PC-3 (cell line): ENCODE results near the gene DNA2. TPM values are rescaled to one million over a fixed set of nuclear protein-coding genes. Genes with fewer than 3 reads are reported as not detected.

Experiments
- ATAC-seq: fragments of 200-7000 bp; cut with Tn5 transposase; 2 replicates; pipeline ENCODE4 v1.9.1; 2020; ENCODE audit warnings: mild to moderate bottlenecking, moderate library complexity
- BruUV-seq: library from RNA; stranded (reverse); fragments of 400-500 nt; replicated peaks from 2 replicates; lab custom pipeline; 2021; lab: Mats Ljungman, UMichigan
- CTCF ChIA-PET: fragments of 300-600 bp; sonication (Branson Sonifier 250); formaldehyde crosslinking; loops from one replicate; lab custom pipeline; 2022; ENCODE audit warnings: antibody characterized with exemption; lab: Charles Lee
- POLR2A ChIA-PET: fragments of 300-600 bp; sonication (Branson Sonifier 250); formaldehyde crosslinking; loops from one replicate; lab custom pipeline; 2022; ENCODE audit warnings: antibody characterized with exemption; ENCODE audit not compliant: unreplicated experiment; lab: Charles Lee
- DNase-seq: peaks from one replicate; pipeline ENCODE4 v3.0.0-alpha.2; 2015
- H2AFZ ChIP-seq: fragments of 300-600 bp; sonication (generic); 2 replicates; pipeline ENCODE4 v1.6.0; 2016; ENCODE audit warnings: antibody characterized with exemption, low read length
- H3F3A ChIP-seq: fragments of 300-600 bp; sonication (generic); one replicate; pipeline ENCODE4 v1.6.0; 2017; ENCODE audit warnings: antibody characterized with exemption, low read length, control low read depth, mild to moderate bottlenecking; ENCODE audit not compliant: unreplicated experiment
- H3K27ac ChIP-seq: fragments of 300-600 bp; sonication (generic); 2 replicates; pipeline ENCODE4 v1.5.1; 2016; ENCODE audit warnings: mild to moderate bottlenecking, low read length
- H3K27me3 ChIP-seq: fragments of 300-600 bp; sonication (generic); 2 replicates; pipeline ENCODE4 v1.6.1; 2016; ENCODE audit warnings: low read length, mixed read lengths
- H3K36me3 ChIP-seq: fragments of 300-600 bp; sonication (generic); 2 replicates; pipeline ENCODE4 v1.6.1; 2016; ENCODE audit warnings: low read depth, mixed run types, low read length, mixed read lengths
- H3K4me1 ChIP-seq: fragments of 300-600 bp; sonication (generic); 2 replicates; pipeline ENCODE4 v1.5.1; 2016; ENCODE audit warnings: low read length; ENCODE audit not compliant: insufficient read depth
- H3K4me2 ChIP-seq: fragments of 300-600 bp; sonication (generic); 2 replicates; pipeline ENCODE4 v1.6.0; 2016; ENCODE audit warnings: low read length
- H3K4me3 ChIP-seq: fragments of 300-600 bp; sonication (generic); 2 replicates; pipeline ENCODE4 v1.5.1; 2016; ENCODE audit warnings: mild to moderate bottlenecking, low read length, mixed read lengths
- H3K79me2 ChIP-seq: fragments of 300-600 bp; sonication (generic); 2 replicates; pipeline ENCODE4 v1.6.1; 2017; ENCODE audit warnings: low read length, mixed read lengths
- H3K9ac ChIP-seq: fragments of 300-600 bp; sonication (generic); 2 replicates; pipeline ENCODE4 v1.6.0; 2016; ENCODE audit warnings: mild to moderate bottlenecking, low read length
- H3K9me2 ChIP-seq: fragments of 300-600 bp; sonication (generic); replicated peaks from 2 replicates; pipeline ENCODE4 v1.6.1; 2016; ENCODE audit warnings: mixed run types, low read length, mixed read lengths
- H3K9me3 ChIP-seq: fragments of 300-600 bp; sonication (generic); 2 replicates; pipeline ENCODE4 v1.6.1; 2016; ENCODE audit warnings: low read length, mixed read lengths
- H4K20me1 ChIP-seq: fragments of 300-600 bp; sonication (generic); 2 replicates; pipeline ENCODE4 v1.6.1; 2016; ENCODE audit warnings: low read length, mixed read lengths
- CTCF ChIP-seq: fragments of 300-600 bp; sonication (generic); conservative IDR thresholded peaks from 2 replicates; pipeline ENCODE4 v1.5.1; 2017; ENCODE audit warnings: antibody characterized with exemption, low read depth, mild to moderate bottlenecking, low read length
- EZH2 ChIP-seq: fragments of 300-600 bp; sonication (generic); IDR thresholded peaks from one replicate; pipeline ENCODE4 v1.6.1; 2017; ENCODE audit warnings: antibody characterized with exemption, mild to moderate bottlenecking, low read length; ENCODE audit not compliant: unreplicated experiment
- EZH2phosphoT487 ChIP-seq: fragments of 300-600 bp; sonication (generic); IDR thresholded peaks from 2 replicates; pipeline ENCODE4 v1.6.1; 2018; ENCODE audit warnings: mild to moderate bottlenecking, antibody characterized with exemption, low read length, borderline replicate concordance
- intact Hi-C: fragments of 100-400 bp; cut with micrococcal nuclease; formaldehyde crosslinking; loops from 2 replicates; pipeline ENCODE4 v1.9.0; 2023
- total RNA-seq: library from RNA; depleted of rRNA; stranded (reverse); fragments of >200 nt; gene quantifications from 2 replicates; pipeline ENCODE4 v1.2.3, GENCODE V29; 2014

The DNA2 gene
- total RNA-seq, 1 experiment from 2014 or later, result 38.7 TPM

- POLR2A ChIA-PET, result no interaction called here
Observed at GRCh38 chr10:68489919-68490318, 18.1 kb upstream of the DNA2 start.

DNA sequence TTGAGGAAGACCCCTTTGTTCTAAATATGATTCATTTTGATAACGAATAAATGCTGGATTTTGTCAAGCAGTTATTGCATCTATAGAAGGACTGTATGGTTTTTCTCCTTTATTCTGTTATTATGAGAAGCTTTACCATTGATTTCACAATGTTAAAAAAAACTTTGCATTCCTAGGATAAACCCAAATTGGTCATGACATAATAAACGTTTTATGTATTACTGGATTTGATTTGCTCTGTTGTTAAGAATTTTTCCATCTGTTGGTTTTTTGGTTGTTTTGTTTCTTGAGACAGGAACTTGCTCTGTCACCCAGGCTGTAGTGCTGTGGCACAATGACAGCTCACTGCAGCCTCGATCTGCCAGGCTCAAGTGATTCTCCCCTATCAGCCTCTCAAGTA, 2.2 kb upstream of the DNA2 start:
- TF ChIP-seq CTCF (no peak), EZH2phosphoT487 (no peak), EZH2 (no peak)
- Histone ChIP-seq H3K4me2 (no peak overlapping the region), H3K36me3 (peaks cover 3% of the 10 kb centered on the region), H3K4me3 (no peak overlapping the region), H3F3A (no peaks in the 10 kb centered on the region), H4K20me1 (no peaks in the 10 kb centered on the region), H3K79me2 (peaks cover 26% of the 10 kb centered on the region), H3K9me2 (no peaks in the 10 kb centered on the region), H3K9me3 (no peaks in the 10 kb centered on the region), H3K9ac (no peak overlapping the region), H2AFZ (no peak overlapping the region), H3K27me3 (no peaks in the 10 kb centered on the region), H3K4me1 (peaks cover 16% of the 10 kb centered on the region), H3K27ac (no peak overlapping the region)
- ATAC-seq, result no peak
- intact Hi-C loops, result loop anchor here (10.0 kb wide), 1 partner anchor 251 kb away; the partner anchor contains the start of gene CCAR1
- DNase-seq, result no peak
- ChIA-PET POLR2A (interaction anchor here (0.7 kb wide), 1 partner anchor 426 kb away, joined by 3 read pairs; no protein-coding TSS in a partner anchor), CTCF (interaction anchor here (0.6 kb wide), 1 partner anchor 397 kb away, joined by 3 read pairs; no protein-coding TSS in a partner anchor)
- no TSS peak for BruUV-seq

More at GRCh38 chr10:68489919-68490318, 18.1 kb upstream of the DNA2 start:
- H3K4me3 ChIP-seq, result no peak overlapping the region
- CTCF ChIA-PET, result no interaction called here
- H4K20me1 ChIP-seq, result no peaks in the 10 kb centered on the region
- no peaks in the 10 kb centered on the region for H3K27me3 ChIP-seq
- H3K9ac ChIP-seq, result no peak overlapping the region
- H3F3A ChIP-seq, result no peaks in the 10 kb centered on the region
- H3K9me2 ChIP-seq, result no peaks in the 10 kb centered on the region
- TF ChIP-seq CTCF (no peak), EZH2 (no peak), EZH2phosphoT487 (no peak)
- peaks cover 38% of the 10 kb centered on the region for H3K36me3 ChIP-seq
- ATAC-seq (no peak), DNase-seq (no peak)
- no peak overlapping the region for H3K27ac ChIP-seq
- H3K4me2 ChIP-seq, result no peak overlapping the region
- no peaks in the 10 kb centered on the region for H3K9me3 ChIP-seq
- H3K79me2 ChIP-seq, result no peaks in the 10 kb centered on the region
- no TSS peak for BruUV-seq
- H3K4me1 ChIP-seq, result no peaks in the 10 kb centered on the region
- H2AFZ ChIP-seq, result no peak overlapping the region
- intact Hi-C loops, result no loop called here

- ATAC-seq (peak; percentile 12), DNase-seq (peak; percentile 44)
- H3K79me2 ChIP-seq, result peaks cover 38% of the 10 kb centered on the region
- no peaks in the 10 kb centered on the region for H3K27me3 ChIP-seq
- H3K36me3 ChIP-seq, result peaks cover 23% of the 10 kb centered on the region
- no peaks in the 10 kb centered on the region for H3K9me3 ChIP-seq
- no peaks in the 10 kb centered on the region for H4K20me1 ChIP-seq
- H2AFZ ChIP-seq, result peak overlapping the region; percentile 87
- CTCF ChIA-PET, result no interaction called here
- POLR2A ChIA-PET, result interaction anchor here (0.7 kb wide), 1 partner anchor 25 kb away, joined by 3 read pairs; no protein-coding TSS in a partner anchor
- H3K27ac ChIP-seq, result peak overlapping the region; percentile 80
- no peaks in the 10 kb centered on the region for H3F3A ChIP-seq
- TF ChIP-seq CTCF (no peak), EZH2 (no peak), EZH2phosphoT487 (no peak)
- intact Hi-C loops, result loop anchor here (10.0 kb wide), 1 partner anchor 254 kb away; the partner anchor contains the start of gene CCAR1
- H3K4me3 ChIP-seq, result peak overlapping the region; percentile 86
- H3K4me2 ChIP-seq, result peak overlapping the region; percentile 96
- no peaks in the 10 kb centered on the region for H3K9me2 ChIP-seq
- H3K4me1 ChIP-seq, result peaks cover 16% of the 10 kb centered on the region
- BruUV-seq, result TSS peak; percentile 35
- peak overlapping the region; percentile 92 for H3K9ac ChIP-seq
Observed at GRCh38 chr10:68471063-68471585, 649 bp downstream of the DNA2 start.
